CD14-positive monocyte (primary cell): Measurements from ENCODE around the gene DEFB131A. TPM values are rescaled to one million over a fixed set of nuclear protein-coding genes. Genes with fewer than 3 reads are reported as not detected.
"Not testable (repeated sequence)": the region's sequence is repeated elsewhere in the genome, so short reads cannot be mapped to it uniquely, and the experiment has no call there.

Experiments used
- DNase-seq, 3 donors: peaks; one replicate each; pipeline ENCODE4 v3.0.0-alpha.2; 2011 to 2022
- H2AFZ ChIP-seq: 2 replicates; pipeline ENCODE4 v1.6.0; 2012; ENCODE audit warnings: mild to moderate bottlenecking, low read depth, low read length, inconsistent platforms; ENCODE audit not compliant: insufficient read depth, poor library complexity, severe bottlenecking
- H3K27ac ChIP-seq, 2 donors: 1 replicate in 1 of 2; 2 replicates in 1 of 2; pipeline ENCODE4 v1.5.1; 2012 to 2013; ENCODE audit warnings: low read length in 2 of 2, control low read depth in 1 of 2, inconsistent platforms in 1 of 2, low read depth in 1 of 2, mild to moderate bottlenecking in 1 of 2
- H3K27me3 ChIP-seq, 2 donors: one replicate each; pipeline versions ENCODE4 v1.6.0 to v1.6.1; 2011 to 2013; ENCODE audit warnings: low read length in 2 of 2; ENCODE audit not compliant: control insufficient read depth in 2 of 2, insufficient read depth in 2 of 2
- H3K36me3 ChIP-seq, 2 donors: replicated peaks in 1 of 2; 1 replicate in 1 of 2; 2 replicates in 1 of 2; pipeline versions ENCODE4 v1.5.1 to v1.6.1; 2012 to 2013; ENCODE audit warnings: low read length in 2 of 2, control low read depth in 1 of 2, inconsistent platforms in 1 of 2, mild to moderate bottlenecking in 1 of 2; ENCODE audit not compliant: insufficient read depth in 2 of 2, control insufficient read depth in 1 of 2
- H3K4me1 ChIP-seq, 2 donors: 1 replicate in 1 of 2; 2 replicates in 1 of 2; pipeline versions ENCODE4 v1.5.1 to v1.6.1; 2012 to 2013; ENCODE audit warnings: low read length in 2 of 2, control low read depth in 1 of 2, inconsistent platforms in 1 of 2, mild to moderate bottlenecking in 1 of 2, moderate library complexity in 1 of 2; ENCODE audit not compliant: insufficient read depth in 2 of 2, control insufficient read depth in 1 of 2
- H3K4me2 ChIP-seq: replicated peaks from 2 replicates; pipeline ENCODE3; 2012; ENCODE audit warnings: low read length, moderate library complexity, mild to moderate bottlenecking; ENCODE audit not compliant: poor library complexity, severe bottlenecking; ENCODE audit errors: extremely low read depth
- H3K4me3 ChIP-seq, 3 experiments: fragments of 200-600 bp in 1 of 3; sonication (generic) in 1 of 3; replicated peaks in 1 of 3; 1 replicate in 2 of 3; 2 replicates in 1 of 3; pipeline ENCODE4 v1.5.1; 2011 to 2013; ENCODE audit warnings: low read length in 3 of 3, mild to moderate bottlenecking in 3 of 3, control low read depth in 2 of 3, low read depth in 2 of 3, inconsistent platforms in 1 of 3, moderate library complexity in 1 of 3
- H3K79me2 ChIP-seq: 2 replicates; pipeline ENCODE4 v1.6.0; 2012; ENCODE audit warnings: mild to moderate bottlenecking, control low read depth, inconsistent platforms, low read length, moderate library complexity; ENCODE audit not compliant: insufficient read depth
- H3K9ac ChIP-seq: 2 replicates; pipeline ENCODE4 v1.6.0; 2017; ENCODE audit warnings: low read length, mild to moderate bottlenecking; ENCODE audit not compliant: insufficient read depth, poor library complexity, severe bottlenecking
- H3K9me3 ChIP-seq, 2 donors: replicated peaks in 1 of 2; 1 replicate in 1 of 2; 2 replicates in 1 of 2; pipeline versions ENCODE4 v1.5.1 to v1.6.1; 2012 to 2013; ENCODE audit warnings: low read length in 2 of 2, control low read depth in 1 of 2; ENCODE audit not compliant: control insufficient read depth in 1 of 2, insufficient read depth in 1 of 2
- H4K20me1 ChIP-seq: 2 replicates; pipeline ENCODE4 v1.6.0; 2012; ENCODE audit warnings: mild to moderate bottlenecking, low read length, control low read depth, moderate library complexity; ENCODE audit not compliant: insufficient read depth
- H3K27ac Mint-ChIP-seq, 7 donors: one replicate each; pipeline ENCODE4 v1.8.0; 2020; ENCODE audit warnings: mild to moderate bottlenecking in 7 of 7, mixed read lengths in 7 of 7, moderate library complexity in 6 of 7, inconsistent platforms in 2 of 7
- H3K27me3 Mint-ChIP-seq, 3 donors: one replicate each; pipeline ENCODE4 v1.8.0; 2021 to 2022; ENCODE audit warnings: low read depth in 3 of 3, mild to moderate bottlenecking in 3 of 3, mixed read lengths in 3 of 3, moderate library complexity in 3 of 3, inconsistent platforms in 1 of 3
- H3K36me3 Mint-ChIP-seq, 2 donors: one replicate each; pipeline ENCODE4 v1.8.0; 2020; ENCODE audit warnings: mixed read lengths in 2 of 2, inconsistent platforms in 1 of 2, mild to moderate bottlenecking in 1 of 2
- H3K4me1 Mint-ChIP-seq: one replicate; pipeline ENCODE4 v1.8.0; 2020; ENCODE audit warnings: mild to moderate bottlenecking, mixed read lengths
- H3K4me3 Mint-ChIP-seq, 2 donors: one replicate each; pipeline ENCODE4 v1.8.0; 2020; ENCODE audit warnings: mild to moderate bottlenecking in 2 of 2, mixed read lengths in 2 of 2, moderate library complexity in 1 of 2
- H3K9me3 Mint-ChIP-seq, 7 donors: one replicate each; pipeline ENCODE4 v1.8.0; 2020 to 2022; ENCODE audit warnings: mixed read lengths in 7 of 7, mild to moderate bottlenecking in 6 of 7, moderate library complexity in 6 of 7, inconsistent platforms in 2 of 7
- WGBS: methylation state at CpG from one replicate; pipeline ENCODE4 v1.1.5; 2013; ENCODE audit warnings: missing lambda C conversion rate; ENCODE audit not compliant: insufficient coverage; 5-methylcytosine and 5-hydroxymethylcytosine counted together
- intact Hi-C, 2 donors: fragments of 100-400 bp; cut with micrococcal nuclease; formaldehyde crosslinking; loops; one replicate each; pipeline versions ENCODE4 v1.15.0 to v1.15.1; 2023
- polyA plus RNA-seq, 3 donors: library from polyadenylated mRNA; depleted of rRNA in 1 of 3; unstranded in 2 of 3; stranded (reverse) in 1 of 3; fragments of 300-500 nt in 2 of 3; fragments of >200 nt in 1 of 3; fragmentation: Illumina TruSeq in 2 of 3; gene quantifications; 1 replicate in 2 of 3; 2 replicates in 1 of 3; pipeline ENCODE4 v1.2.3, GENCODE V29; 2012 to 2021
- small RNA-seq: library from RNA; depleted of rRNA; stranded (forward); fragments of <200 nt; gene quantifications from one replicate; pipeline ENCODE3, GENCODE V24; 2012; ENCODE audit warnings: low read depth; ENCODE audit not compliant: insufficient read length

Gene DEFB131A
- polyA plus RNA-seq, 3 donors: not detected

GRCh38 chr4:9499974-9500487 is 55.8 kb downstream of the DEFB131A start:
- H3K27ac Mint-ChIP-seq, H3K4me3 Mint-ChIP-seq, H3K9me3 ChIP-seq, H3K9ac ChIP-seq, H3K79me2 ChIP-seq, H3K36me3 Mint-ChIP-seq, intact Hi-C loops, H3K4me3 ChIP-seq, H4K20me1 ChIP-seq, H3K27ac ChIP-seq, H2AFZ ChIP-seq, H3K36me3 ChIP-seq, H3K9me3 Mint-ChIP-seq, H3K4me2 ChIP-seq, H3K4me1 ChIP-seq, H3K4me1 Mint-ChIP-seq, DNase-seq: not testable (repeated sequence)
- WGBS: 91% methylated on average over 7 of the region's 16 CpGs
- peaks cover 29 to 39% (median 30%) of the 10 kb centered on the region in 3 donors for H3K27me3 Mint-ChIP-seq
- H3K27me3 ChIP-seq: peaks cover 0 to 12% of the 10 kb centered on the region in 2 donors

Small RNA genes lying within 50 kb of the gene (small RNA-seq; reads per million reads assigned to genes)
- gene RNA5SP153: not detected

Other genes with a start within 250 kb of the DEFB131A start
- not detected for gene USP17L10, start 233.8 kb upstream of the DEFB131A start, polyA plus RNA-seq
- gene USP17L11, start 229.0 kb upstream of the DEFB131A start, polyA plus RNA-seq: not detected
- not detected for gene USP17L12, start 224.3 kb upstream of the DEFB131A start, polyA plus RNA-seq
- not detected for gene USP17L13, start 219.5 kb upstream of the DEFB131A start, polyA plus RNA-seq
- not detected for gene USP17L15, start 210.0 kb upstream of the DEFB131A start, polyA plus RNA-seq
- gene USP17L17, start 200.5 kb upstream of the DEFB131A start, polyA plus RNA-seq: not detected
- gene USP17L18, start 195.8 kb upstream of the DEFB131A start, polyA plus RNA-seq: not detected
- not detected for gene USP17L19, start 191.0 kb upstream of the DEFB131A start, polyA plus RNA-seq
- not detected for gene USP17L20, start 186.3 kb upstream of the DEFB131A start, polyA plus RNA-seq
- gene USP17L21, start 181.5 kb upstream of the DEFB131A start, polyA plus RNA-seq: not detected
- gene USP17L22, start 176.8 kb upstream of the DEFB131A start, polyA plus RNA-seq: not detected
- not detected for gene USP17L24, start 119.2 kb upstream of the DEFB131A start, polyA plus RNA-seq
- gene USP17L25, start 114.5 kb upstream of the DEFB131A start, polyA plus RNA-seq: not detected
- gene USP17L26, start 109.8 kb upstream of the DEFB131A start, polyA plus RNA-seq: not detected
- gene USP17L5, start 105.0 kb upstream of the DEFB131A start, polyA plus RNA-seq: not detected
- gene USP17L27, start 100.3 kb upstream of the DEFB131A start, polyA plus RNA-seq: not detected
- gene USP17L28, start 95.5 kb upstream of the DEFB131A start, polyA plus RNA-seq: not detected
- gene USP17L29, start 90.8 kb upstream of the DEFB131A start, polyA plus RNA-seq: not detected
- gene USP17L30, start 81.3 kb upstream of the DEFB131A start, polyA plus RNA-seq: not detected